Activated CD8-positive, alpha-beta T cell treated with anti-CD3 and anti-CD28 coated beads for 36 hours (primary cell): Measurements from ENCODE around the gene DNAJC27. TPM values are rescaled to one million over a fixed set of nuclear protein-coding genes. Genes with fewer than 3 reads are reported as not detected.

Source experiments
- ATAC-seq: fragments of 200-7000 bp; cut with Tn5 transposase; one replicate; pipeline ENCODE4 v1.10.0; 2021; ENCODE audit warnings: mild to moderate bottlenecking, moderate library complexity
- CTCF ChIA-PET: fragments of 350-600 bp; sonication (Branson Sonifier 250); formaldehyde crosslinking; loops from one replicate; lab custom pipeline; 2021; ENCODE audit warnings: antibody characterized with exemption; lab: Charles Lee
- POLR2A ChIA-PET: fragments of 350-600 bp; sonication (Branson Sonifier 250); formaldehyde crosslinking; loops from one replicate; lab custom pipeline; 2021; ENCODE audit warnings: antibody characterized with exemption; lab: Charles Lee
- DNase-seq: peaks from one replicate; pipeline ENCODE4 v3.0.0-alpha.2; 2020
- H3K27ac Mint-ChIP-seq: one replicate; pipeline ENCODE4 v1.8.0; 2021; ENCODE audit warnings: mild to moderate bottlenecking, mixed read lengths
- H3K27me3 Mint-ChIP-seq: one replicate; pipeline ENCODE4 v1.8.0; 2021; ENCODE audit warnings: mixed read lengths
- H3K36me3 Mint-ChIP-seq: one replicate; pipeline ENCODE4 v1.8.0; 2021; ENCODE audit warnings: low read depth, mixed read lengths
- H3K4me1 Mint-ChIP-seq: one replicate; pipeline ENCODE4 v1.8.0; 2021; ENCODE audit warnings: low read depth, mixed read lengths
- H3K4me3 Mint-ChIP-seq: one replicate; pipeline ENCODE4 v1.8.0; 2021; ENCODE audit warnings: mild to moderate bottlenecking, moderate library complexity, mixed read lengths
- H3K9me3 Mint-ChIP-seq: one replicate; pipeline ENCODE4 v1.8.0; 2021; ENCODE audit warnings: mixed read lengths
- intact Hi-C: fragments of 100-400 bp; cut with micrococcal nuclease; formaldehyde crosslinking; loops from one replicate; pipeline ENCODE4 v1.10.0; 2022
- total RNA-seq, 2 experiments: library from RNA; stranded (reverse); gene quantifications; one replicate each; pipeline ENCODE4 v1.2.3, GENCODE V29; 2021
- TF ChIP-seq, protein P1 (sequence below): fragments of 200-600 bp; IDR thresholded peaks from one replicate; pipeline ENCODE4 v1.8.0; 2022; ENCODE audit warnings: antibody characterized with exemption, mild to moderate bottlenecking

DNAJC27 gene
- total RNA-seq, 2 experiments from 2014 or later: 5.2 to 6.6 TPM

GRCh38 chr2:24955232-24955631, 16.5 kb downstream of the DNAJC27 start:
- DNase-seq (no peak), ATAC-seq (no peak)
- TF ChIP-seq, protein P1, sequence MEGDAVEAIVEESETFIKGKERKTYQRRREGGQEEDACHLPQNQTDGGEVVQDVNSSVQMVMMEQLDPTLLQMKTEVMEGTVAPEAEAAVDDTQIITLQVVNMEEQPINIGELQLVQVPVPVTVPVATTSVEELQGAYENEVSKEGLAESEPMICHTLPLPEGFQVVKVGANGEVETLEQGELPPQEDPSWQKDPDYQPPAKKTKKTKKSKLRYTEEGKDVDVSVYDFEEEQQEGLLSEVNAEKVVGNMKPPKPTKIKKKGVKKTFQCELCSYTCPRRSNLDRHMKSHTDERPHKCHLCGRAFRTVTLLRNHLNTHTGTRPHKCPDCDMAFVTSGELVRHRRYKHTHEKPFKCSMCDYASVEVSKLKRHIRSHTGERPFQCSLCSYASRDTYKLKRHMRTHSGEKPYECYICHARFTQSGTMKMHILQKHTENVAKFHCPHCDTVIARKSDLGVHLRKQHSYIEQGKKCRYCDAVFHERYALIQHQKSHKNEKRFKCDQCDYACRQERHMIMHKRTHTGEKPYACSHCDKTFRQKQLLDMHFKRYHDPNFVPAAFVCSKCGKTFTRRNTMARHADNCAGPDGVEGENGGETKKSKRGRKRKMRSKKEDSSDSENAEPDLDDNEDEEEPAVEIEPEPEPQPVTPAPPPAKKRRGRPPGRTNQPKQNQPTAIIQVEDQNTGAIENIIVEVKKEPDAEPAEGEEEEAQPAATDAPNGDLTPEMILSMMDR: no peak
- peaks cover 61% of the 10 kb centered on the region for H3K36me3 Mint-ChIP-seq
- CTCF ChIA-PET: no interaction called here
- POLR2A ChIA-PET: interaction anchor here (1.1 to 1.6 kb wide), 2 partner anchors 14 to 162 kb away, joined by 3 to 4 read pairs; no protein-coding TSS in a partner anchor
- no peak overlapping the region for H3K4me3 Mint-ChIP-seq
- intact Hi-C loops: no loop called here
- peaks cover 6% of the 10 kb centered on the region for H3K9me3 Mint-ChIP-seq
- peaks cover 5% of the 10 kb centered on the region for H3K4me1 Mint-ChIP-seq
- no peak overlapping the region for H3K27ac Mint-ChIP-seq
- H3K27me3 Mint-ChIP-seq: no peaks in the 10 kb centered on the region

DNA sequence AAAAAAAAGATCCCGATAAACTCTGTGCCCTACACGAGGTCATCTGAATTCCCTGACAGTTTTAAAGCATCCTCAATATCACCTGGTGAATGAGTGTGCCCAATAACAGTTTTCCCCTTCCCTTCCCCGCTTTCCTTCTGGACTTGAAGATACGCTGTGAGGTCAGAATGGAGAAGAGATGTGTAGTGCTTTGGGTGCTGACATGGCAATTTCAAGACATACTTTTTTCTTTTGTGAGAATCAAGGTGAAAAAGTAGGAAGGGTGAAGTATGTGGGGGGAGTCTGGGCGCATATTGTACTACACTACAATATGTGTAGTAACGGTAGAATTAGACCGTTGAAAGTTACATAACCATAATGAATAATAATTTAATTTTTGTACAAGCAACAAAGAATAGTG, 21.7 kb downstream of the DNAJC27 start:
- intact Hi-C loops: no loop called here
- TF ChIP-seq, protein P1: no peak
- no peak overlapping the region for H3K27ac Mint-ChIP-seq
- DNase-seq (no peak), ATAC-seq (no peak)
- peaks cover 29% of the 10 kb centered on the region for H3K36me3 Mint-ChIP-seq
- no peak overlapping the region for H3K4me3 Mint-ChIP-seq
- H3K4me1 Mint-ChIP-seq: no peaks in the 10 kb centered on the region
- ChIA-PET POLR2A (no interaction called here), CTCF (no interaction called here)
- no peaks in the 10 kb centered on the region for H3K9me3 Mint-ChIP-seq
- H3K27me3 Mint-ChIP-seq: no peaks in the 10 kb centered on the region

GRCh38 chr2:24948506-24948905, 23.2 kb downstream of the DNAJC27 start:
- TF ChIP-seq, protein P1: no peak
- H3K4me3 Mint-ChIP-seq: no peak overlapping the region
- POLR2A ChIA-PET: interaction anchor here (0.5 to 0.8 kb wide), 2 partner anchors 9 to 156 kb away, joined by 3 read pairs; no protein-coding TSS in a partner anchor
- H3K27ac Mint-ChIP-seq: no peak overlapping the region
- no peaks in the 10 kb centered on the region for H3K9me3 Mint-ChIP-seq
- no peaks in the 10 kb centered on the region for H3K27me3 Mint-ChIP-seq
- CTCF ChIA-PET: interaction anchor here (1.1 to 1.2 kb wide), 2 partner anchors 25 to 27 kb away, joined by 3 read pairs; no protein-coding TSS in a partner anchor
- intact Hi-C loops: no loop called here
- peaks cover 15% of the 10 kb centered on the region for H3K36me3 Mint-ChIP-seq
- no peaks in the 10 kb centered on the region for H3K4me1 Mint-ChIP-seq
- DNase-seq: no peak
- ATAC-seq: no peak

- no peak for ATAC-seq
- CTCF ChIA-PET: interaction anchor here (1.2 kb wide), 1 partner anchor 28 kb away, joined by 3 read pairs; no protein-coding TSS in a partner anchor
- Mint-ChIP-seq H3K27me3 (no peaks in the 10 kb centered on the region), H3K4me1 (no peaks in the 10 kb centered on the region), H3K9me3 (no peaks in the 10 kb centered on the region), H3K27ac (no peak overlapping the region), H3K36me3 (peaks cover 15% of the 10 kb centered on the region), H3K4me3 (no peak overlapping the region)
- DNase-seq: no peak
- POLR2A ChIA-PET: no interaction called here
- intact Hi-C loops: no loop called here
- TF ChIP-seq, protein P1: no peak
These were observed 24.1 kb downstream of the DNAJC27 start for GRCh38 chr2:24947561-24948157.

DNA sequence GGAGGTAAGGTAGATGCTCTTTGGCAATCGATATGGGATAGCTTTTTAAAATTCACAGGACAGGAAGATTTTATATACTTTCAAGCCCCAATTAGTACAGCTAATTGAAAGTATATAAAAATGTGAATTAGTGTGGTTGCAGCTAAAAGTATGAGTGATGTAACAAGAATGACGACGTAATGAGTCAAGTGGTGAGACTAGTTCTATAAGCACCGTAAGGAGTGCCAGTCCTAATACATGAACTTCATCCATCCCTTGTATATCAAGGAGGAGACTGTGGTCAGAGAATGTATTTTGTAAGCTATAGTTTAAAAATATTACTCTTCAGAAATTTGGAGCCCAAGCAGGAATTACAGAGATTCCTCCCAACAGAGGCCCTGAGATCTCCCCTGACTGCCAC, 25.8 kb downstream of the DNAJC27 start:
- TF ChIP-seq, protein P1: no peak
- H3K4me1 Mint-ChIP-seq: no peaks in the 10 kb centered on the region
- no peak for DNase-seq
- no peak overlapping the region for H3K27ac Mint-ChIP-seq
- H3K27me3 Mint-ChIP-seq: no peaks in the 10 kb centered on the region
- intact Hi-C loops: no loop called here
- no peaks in the 10 kb centered on the region for H3K9me3 Mint-ChIP-seq
- ChIA-PET POLR2A (interaction anchor here (1.4 kb wide), 1 partner anchor 9 kb away, joined by 5 read pairs; no protein-coding TSS in a partner anchor), CTCF (interaction anchor here (1.1 kb wide), 1 partner anchor 13 kb away, joined by 3 read pairs; no protein-coding TSS in a partner anchor)
- H3K36me3 Mint-ChIP-seq: peaks cover 11% of the 10 kb centered on the region
- H3K4me3 Mint-ChIP-seq: no peak overlapping the region
- no peak for ATAC-seq
